ENCODE results near the gene TSPAN3.
A peak's percentile ranks its signal among the peaks of the same experiment; 100 is the strongest.

TSPAN3 gene

GRCh38 chr15:77033729-77034671 lies 36.9 kb downstream of the TSPAN3 start:
- peak; percentile 15 for DNase-seq (ENCODE audit: low spot score)

- peak; percentile 15 for DNase-seq (ENCODE audit: low spot score)
Observed at GRCh38 chr15:77033417-77033728, 37.5 kb downstream of the TSPAN3 start.

- no peak for DNase-seq (ENCODE audit: low spot score)
Observed at GRCh38 chr15:77032647-77033416, 38.1 kb downstream of the TSPAN3 start.

- DNase-seq (ENCODE audit: low spot score), result peak; percentile 13
Observed at GRCh38 chr15:77032052-77032646, 38.8 kb downstream of the TSPAN3 start.

- peak; percentile 13 for DNase-seq (ENCODE audit: low spot score)
Observed at GRCh38 chr15:77031376-77032050, 39.4 kb downstream of the TSPAN3 start.

GRCh38 chr15:77030928-77031375 lies 40.0 kb downstream of the TSPAN3 start:
- peak; percentile 18 for DNase-seq (ENCODE audit: low spot score)

- peak; percentile 29 for DNase-seq (ENCODE audit: low spot score)
Observed at GRCh38 chr15:77030048-77030927, 40.6 kb downstream of the TSPAN3 start.

- peak; percentile 19 for DNase-seq (ENCODE audit: low spot score)
Observed at GRCh38 chr15:77029166-77030047, 41.5 kb downstream of the TSPAN3 start.

- DNase-seq (ENCODE audit: low spot score), result peak; percentile 15
Observed at GRCh38 chr15:77028451-77029165, 42.3 kb downstream of the TSPAN3 start.

- peak; percentile 58 for DNase-seq (ENCODE audit: low spot score)
Observed at GRCh38 chr15:77027697-77028450, 43.0 kb downstream of the TSPAN3 start.

GRCh38 chr15:77027111-77027696 lies 43.7 kb downstream of the TSPAN3 start:
- peak; percentile 20 for DNase-seq (ENCODE audit: low spot score)

GRCh38 chr15:77026501-77027110 lies 44.3 kb downstream of the TSPAN3 start:
- peak; percentile 16 for DNase-seq (ENCODE audit: low spot score)

GRCh38 chr15:77025941-77026411 lies 44.9 kb downstream of the TSPAN3 start:
- DNase-seq (ENCODE audit: low spot score), result no peak

- no peak for DNase-seq (ENCODE audit: low spot score)
Observed at GRCh38 chr15:77025083-77025901, 45.6 kb downstream of the TSPAN3 start.

GRCh38 chr15:77024273-77025082 lies 46.4 kb downstream of the TSPAN3 start:
- DNase-seq (ENCODE audit: low spot score), result peak; percentile 96

Measured in HuH-7.5 (cell line).